GM11168 (cell line): Measurements from ENCODE around the gene OR2M5.

ENCODE experiments used
- in situ Hi-C: fragments of 300-500 bp; cut with MboI; formaldehyde crosslinking; loops from one replicate; pipeline ENCODE4 v1.12.0; 2022; ENCODE audit warnings: low sequenced_read_pairs; ENCODE audit not compliant: unreplicated experiment

Gene OR2M5

GRCh38 chr1:248144513-248145198 is at the start of gene OR2M5:
Gene OR2M5 (plus strand): TSS chr1:248145148. CDS start chr1:248145148, 0 bp downstream.
- in situ Hi-C loops: no loop called here

DNA sequence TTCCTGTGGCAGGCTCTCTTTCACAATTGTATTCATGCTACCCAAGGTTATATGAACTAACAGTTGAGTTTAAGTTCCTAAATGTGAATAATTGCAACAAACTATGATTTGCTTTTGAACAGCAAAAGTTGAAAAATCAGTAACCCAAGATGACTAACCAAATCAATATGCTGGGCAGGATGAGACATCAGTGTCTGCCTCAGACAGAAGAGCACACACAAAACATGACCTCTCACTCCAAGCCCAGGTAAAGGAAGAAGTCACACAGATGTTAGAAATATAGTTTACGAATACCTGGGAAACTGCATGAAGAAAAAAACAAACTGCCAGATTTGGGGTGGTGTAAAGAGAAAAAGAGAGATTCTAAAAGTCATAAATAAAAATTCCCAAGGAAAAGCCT is 46.4 kb upstream of the OR2M5 start:
- in situ Hi-C loops: no loop called here

GRCh38 chr1:248102847-248103246 is 42.1 kb upstream of the OR2M5 start:
- in situ Hi-C loops: no loop called here

- in situ Hi-C loops: no loop called here
These were observed 33.8 kb upstream of the OR2M5 start for GRCh38 chr1:248111157-248111556.

GRCh38 chr1:248114890-248115289 is 30.1 kb upstream of the OR2M5 start:
- in situ Hi-C loops: no loop called here

- in situ Hi-C loops: no loop called here
These were observed 17.3 kb upstream of the OR2M5 start for GRCh38 chr1:248127653-248128052.

DNA sequence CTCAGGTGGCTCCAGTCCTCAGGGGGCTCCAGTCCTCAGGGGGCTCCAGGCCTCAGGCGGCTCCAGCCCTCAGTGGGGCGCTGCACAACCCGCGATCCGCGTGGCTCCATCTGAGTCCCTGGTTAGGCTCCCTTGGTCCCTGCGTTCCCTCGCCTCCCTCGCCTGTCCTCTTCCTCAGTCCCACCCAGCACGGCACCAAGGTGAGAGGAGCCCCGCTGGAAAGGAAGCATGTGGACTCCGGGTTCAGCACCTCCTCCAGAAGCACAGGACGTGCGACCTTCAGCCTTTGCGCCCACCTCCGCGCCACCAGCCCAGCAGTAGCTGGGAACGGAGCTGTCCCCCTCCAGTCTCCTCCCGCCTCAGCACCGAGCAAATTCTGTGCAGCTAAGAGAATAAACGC is 8.1 kb upstream of the OR2M5 start:
- in situ Hi-C loops: no loop called here

DNA sequence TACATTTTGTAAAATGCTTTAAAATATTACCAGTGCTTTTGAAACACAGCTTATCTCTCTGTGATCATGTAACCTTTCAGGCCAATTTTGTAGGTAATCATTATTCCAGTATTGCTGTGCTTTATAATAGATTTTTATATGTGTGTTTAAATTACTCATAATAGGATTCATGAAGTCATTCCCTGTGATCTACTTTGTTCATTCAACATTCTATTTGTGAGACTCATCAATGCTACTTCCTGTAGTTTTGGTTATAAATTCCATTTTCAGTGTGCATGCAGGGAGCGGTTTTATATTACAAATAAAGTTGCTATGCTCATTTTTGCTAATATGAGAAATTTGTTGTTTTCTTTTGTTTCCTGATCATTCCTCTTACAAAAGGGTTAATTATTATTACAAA is 4.1 kb upstream of the OR2M5 start:
- in situ Hi-C loops: no loop called here

DNA sequence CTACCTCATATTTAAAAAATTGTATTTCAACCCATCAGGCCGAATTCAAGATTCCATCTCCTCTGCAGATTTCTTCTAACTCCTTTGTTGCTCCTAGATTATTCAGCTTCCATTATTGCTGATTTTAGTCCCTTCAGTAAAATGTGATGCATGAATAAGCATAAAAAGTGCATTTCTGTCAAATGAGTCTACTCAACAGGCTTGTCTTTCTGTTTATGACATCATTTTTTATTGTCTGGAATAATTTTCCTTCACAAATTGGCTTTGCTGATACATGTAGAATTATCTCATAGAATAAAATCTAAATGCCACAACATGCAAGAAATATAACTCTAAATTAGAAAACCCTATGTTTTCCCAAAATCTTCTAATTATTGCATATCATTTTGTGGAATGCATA is 1.6 kb upstream of the OR2M5 start:
- in situ Hi-C loops: no loop called here

- in situ Hi-C loops: no loop called here
These were observed 7.3 kb downstream of the OR2M5 start for GRCh38 chr1:248152056-248152827.

DNA sequence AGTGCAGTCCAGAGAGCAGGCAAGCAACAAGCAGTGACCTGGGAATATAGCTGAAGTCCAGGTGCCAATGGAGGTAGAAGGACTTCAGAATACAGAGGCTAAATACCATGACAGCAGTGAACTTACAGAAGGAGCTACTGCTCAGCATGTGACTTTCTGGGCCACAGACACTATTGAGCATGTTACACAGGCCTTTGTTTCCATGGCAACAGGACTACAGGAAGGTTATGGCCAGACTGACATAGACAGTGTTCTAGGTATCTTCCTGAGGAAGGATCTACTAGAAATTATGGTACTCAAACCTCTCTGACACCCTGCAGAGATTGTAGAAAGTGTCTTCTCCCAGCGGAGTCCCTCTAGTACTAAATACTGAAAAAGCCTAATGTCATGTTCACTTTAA is 11.0 kb downstream of the OR2M5 start:
- in situ Hi-C loops: no loop called here

GRCh38 chr1:248158758-248159157 is 13.8 kb downstream of the OR2M5 start:
- in situ Hi-C loops: no loop called here

DNA sequence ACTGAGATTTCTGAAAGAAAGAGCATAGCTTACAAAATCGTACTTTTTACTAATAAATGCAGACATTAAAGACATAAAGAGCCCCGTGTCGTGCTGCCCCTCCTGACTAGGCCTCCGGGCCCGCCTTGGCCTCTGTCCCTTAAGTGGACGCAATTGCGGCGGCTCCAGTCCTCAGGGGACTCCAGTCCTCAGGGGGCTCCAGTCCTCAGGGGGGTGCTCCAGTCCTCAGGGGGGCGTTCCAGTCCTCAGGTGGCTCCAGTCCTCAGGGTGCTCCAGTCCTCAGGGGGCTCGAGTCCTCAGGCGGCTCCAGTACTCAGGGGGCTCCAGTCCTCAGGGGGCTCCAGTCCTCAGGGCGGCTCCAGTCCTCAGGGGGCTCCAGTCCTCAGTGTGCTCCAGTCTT is 19.1 kb downstream of the OR2M5 start:
- in situ Hi-C loops: no loop called here

GRCh38 chr1:248165186-248165585 is 20.2 kb downstream of the OR2M5 start:
- in situ Hi-C loops: no loop called here

DNA sequence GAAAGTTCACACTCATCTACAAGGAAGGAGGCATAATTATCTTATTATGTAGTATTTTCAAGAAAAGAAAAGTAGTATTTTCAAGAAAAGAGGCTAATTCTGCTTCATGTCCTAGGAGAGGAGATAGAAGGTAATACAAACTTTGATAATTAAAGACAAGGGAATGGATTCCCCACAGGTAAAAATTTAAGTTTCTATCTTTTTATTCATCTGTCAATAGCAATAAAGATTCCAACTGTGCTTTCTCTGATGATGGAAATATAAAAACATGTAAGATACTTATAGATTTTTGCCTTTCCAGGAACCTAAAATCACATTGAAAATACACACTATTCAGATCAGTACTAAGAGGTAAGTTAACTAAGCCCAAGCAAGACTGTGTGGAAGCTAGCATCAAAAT is 29.6 kb downstream of the OR2M5 start, which contains the start of gene OR2M2:
OR2M2 (plus strand) TSS at position 301 of the 400 bp plus-strand sequence. CDS start 5,165 bp downstream, outside the sequence.
- in situ Hi-C loops: no loop called here

DNA sequence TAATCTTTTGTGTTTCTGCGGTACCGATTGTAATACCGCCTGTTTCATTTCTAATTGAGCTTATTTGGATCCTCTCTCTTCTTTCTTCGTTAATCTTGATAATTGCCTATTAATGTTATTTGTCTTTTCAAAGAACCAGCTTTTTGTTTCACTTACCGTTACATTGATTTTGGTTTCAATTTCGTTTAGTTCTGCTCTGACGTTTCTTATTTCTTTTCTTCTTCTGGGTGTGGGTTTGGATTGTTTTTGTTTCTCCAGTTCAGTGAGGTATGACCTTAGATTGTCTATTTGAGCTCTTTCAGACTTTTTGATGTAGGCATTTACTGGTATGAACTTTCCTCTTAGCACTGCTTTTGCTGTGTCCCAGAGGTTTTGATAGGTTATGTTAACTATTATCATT is 39.0 kb downstream of the OR2M5 start:
- in situ Hi-C loops: no loop called here

DNA sequence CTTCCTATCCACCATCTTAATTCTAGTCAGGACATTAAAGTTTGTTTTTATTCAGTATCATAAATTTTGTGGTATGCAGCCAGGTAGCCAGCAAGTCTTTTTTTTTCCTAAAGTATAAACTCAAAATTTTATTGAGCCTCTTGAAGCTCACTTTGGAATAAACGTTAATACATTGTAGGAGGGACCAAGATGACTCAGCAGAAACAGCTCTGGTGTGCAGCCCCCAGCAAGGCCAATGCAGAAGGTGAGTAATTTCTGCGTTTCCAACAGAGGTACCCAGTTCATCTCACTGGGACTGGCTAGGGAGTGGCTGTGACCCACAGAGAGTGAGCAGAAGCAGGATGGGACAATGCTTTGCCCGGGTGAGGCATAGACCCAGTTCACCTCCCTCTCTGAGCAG is 42.4 kb downstream of the OR2M5 start:
- in situ Hi-C loops: no loop called here

GRCh38 chr1:248189026-248189425 is 44.1 kb downstream of the OR2M5 start:
- in situ Hi-C loops: no loop called here

- in situ Hi-C loops: no loop called here
These were observed 49.2 kb downstream of the OR2M5 start for GRCh38 chr1:248194117-248194516.
